H9 (cell line): ENCODE measurements around the gene PCF11. TPM values are rescaled to one million over a fixed set of nuclear protein-coding genes. Genes with fewer than 3 reads are reported as not detected.

Source experiments
- DNase-seq: peaks from one replicate; pipeline ENCODE4 v3.0.0-alpha.2; 2017
- H2AFZ ChIP-seq: one replicate; pipeline ENCODE4 v1.6.1; 2013; ENCODE audit warnings: mild to moderate bottlenecking, low read length, control low read depth, moderate library complexity
- H2AK5ac ChIP-seq: 2 replicates; pipeline ENCODE4 v1.6.1; 2013; ENCODE audit warnings: low read length, control low read depth, mixed read lengths; ENCODE audit not compliant: insufficient read length
- H2BK120ac ChIP-seq: one replicate; pipeline ENCODE4 v1.6.1; 2013; ENCODE audit warnings: low read depth, mild to moderate bottlenecking, low read length, control low read depth, inconsistent platforms; ENCODE audit not compliant: poor library complexity, severe bottlenecking
- H2BK12ac ChIP-seq: 2 replicates; pipeline ENCODE4 v1.6.1; 2013; ENCODE audit warnings: low read length, control low read depth, mixed read lengths, low read depth; ENCODE audit not compliant: insufficient read length
- H2BK15ac ChIP-seq: 2 replicates; pipeline ENCODE4 v1.6.1; 2013; ENCODE audit warnings: low read depth, low read length, control low read depth
- H2BK20ac ChIP-seq: one replicate; pipeline ENCODE4 v1.6.1; 2013; ENCODE audit warnings: low read depth, mild to moderate bottlenecking, low read length, control low read depth, inconsistent platforms; ENCODE audit not compliant: poor library complexity, severe bottlenecking
- H2BK5ac ChIP-seq: 2 replicates; pipeline ENCODE4 v1.6.1; 2013; ENCODE audit warnings: low read length, control low read depth, mixed read lengths; ENCODE audit not compliant: insufficient read length
- H3K14ac ChIP-seq: 2 replicates; pipeline ENCODE4 v1.6.1; 2013; ENCODE audit warnings: low read length, control low read depth; ENCODE audit not compliant: insufficient read depth
- H3K18ac ChIP-seq: 2 replicates; pipeline ENCODE4 v1.6.1; 2013; ENCODE audit warnings: low read depth, mild to moderate bottlenecking, mixed read lengths, low read length, control low read depth; ENCODE audit not compliant: insufficient read length
- H3K23ac ChIP-seq: 2 replicates; pipeline ENCODE4 v1.6.1; 2013; ENCODE audit warnings: low read length, control low read depth, mixed read lengths, low read depth; ENCODE audit not compliant: insufficient read length
- H3K23me2 ChIP-seq: 2 replicates; pipeline ENCODE4 v1.6.1; 2013; ENCODE audit warnings: low read depth, mild to moderate bottlenecking, mixed read lengths, low read length, control low read depth; ENCODE audit not compliant: insufficient read length, poor library complexity, severe bottlenecking
- H3K27ac ChIP-seq: 2 replicates; pipeline ENCODE4 v1.5.1; 2013; ENCODE audit warnings: low read length, control low read depth, mixed read lengths, low read depth; ENCODE audit not compliant: insufficient read length
- H3K27me3 ChIP-seq: 2 replicates; pipeline ENCODE4 v1.6.1; 2013; ENCODE audit warnings: low read length, control low read depth, inconsistent platforms; ENCODE audit not compliant: insufficient read depth
- H3K4ac ChIP-seq: 2 replicates; pipeline ENCODE4 v1.6.1; 2013; ENCODE audit warnings: low read depth, mild to moderate bottlenecking, control low read depth, inconsistent platforms, low read length, moderate library complexity
- H3K4me1 ChIP-seq: 2 replicates; pipeline ENCODE4 v1.6.1; 2013; ENCODE audit warnings: low read length, control low read depth, inconsistent platforms; ENCODE audit not compliant: insufficient read depth
- H3K4me2 ChIP-seq: 2 replicates; pipeline ENCODE4 v1.6.1; 2013; ENCODE audit warnings: low read length, control low read depth, mixed read lengths; ENCODE audit not compliant: insufficient read length, insufficient read depth
- H3K56ac ChIP-seq: 2 replicates; pipeline ENCODE4 v1.6.1; 2013; ENCODE audit warnings: low read depth, mild to moderate bottlenecking, mixed read lengths, low read length, control low read depth; ENCODE audit not compliant: insufficient read length
- H3K79me1 ChIP-seq: 2 replicates; pipeline ENCODE4 v1.6.1; 2013; ENCODE audit warnings: low read depth, mild to moderate bottlenecking, moderate library complexity, low read length, control low read depth, inconsistent platforms; ENCODE audit not compliant: insufficient read depth, poor library complexity, severe bottlenecking
- H3K79me2 ChIP-seq: 2 replicates; pipeline ENCODE4 v1.6.1; 2013; ENCODE audit warnings: low read length, control low read depth, inconsistent platforms; ENCODE audit not compliant: insufficient read depth
- H3K9ac ChIP-seq: 2 replicates; pipeline ENCODE4 v1.6.1; 2013; ENCODE audit warnings: low read length, control low read depth, mixed read lengths; ENCODE audit not compliant: insufficient read length; ENCODE audit errors: extremely low read depth
- H3K9me3 ChIP-seq: one replicate; pipeline ENCODE4 v1.6.1; 2013; ENCODE audit warnings: low read depth, low read length, inconsistent platforms; ENCODE audit not compliant: control insufficient read depth
- H3T11ph ChIP-seq: one replicate; pipeline ENCODE4 v1.6.1; 2013; ENCODE audit warnings: mild to moderate bottlenecking, low read length, control low read depth, inconsistent platforms
- H4K20me1 ChIP-seq: one replicate; pipeline ENCODE4 v1.6.1; 2013; ENCODE audit not compliant: control insufficient read depth, insufficient read length, insufficient read depth
- H4K5ac ChIP-seq: 2 replicates; pipeline ENCODE4 v1.6.1; 2013; ENCODE audit warnings: low read depth, mild to moderate bottlenecking, mixed read lengths, low read length, control low read depth; ENCODE audit not compliant: insufficient read length
- H4K8ac ChIP-seq: replicated peaks from 2 replicates; pipeline ENCODE4 v1.6.1; 2013; ENCODE audit warnings: low read length, control low read depth, mixed read lengths, low read depth; ENCODE audit not compliant: insufficient read length
- H4K91ac ChIP-seq: 2 replicates; pipeline ENCODE4 v1.6.1; 2013; ENCODE audit warnings: low read depth, mild to moderate bottlenecking, moderate library complexity, mixed read lengths, low read length, control low read depth; ENCODE audit not compliant: insufficient read length
- H3K27ac Mint-ChIP-seq, 3 experiments: 2 replicates in 2 of 3; 3 replicates in 1 of 3; pipeline ENCODE4 v1.8.0; 2020 to 2021; ENCODE audit warnings: mixed read lengths in 3 of 3, mild to moderate bottlenecking in 1 of 3, moderate library complexity in 1 of 3
- H3K27me3 Mint-ChIP-seq: 2 replicates; pipeline ENCODE4 v1.8.0; 2021; ENCODE audit warnings: low read depth, mild to moderate bottlenecking, moderate library complexity, mixed read lengths
- H3K36me3 Mint-ChIP-seq, 3 experiments: 2 replicates in 2 of 3; 3 replicates in 1 of 3; pipeline ENCODE4 v1.8.0; 2020 to 2021; ENCODE audit warnings: low read depth in 3 of 3, mixed read lengths in 3 of 3; ENCODE audit not compliant: insufficient read depth in 1 of 3
- H3K4me1 Mint-ChIP-seq, 2 experiments: 2 replicates each; pipeline ENCODE4 v1.8.0; 2020; ENCODE audit warnings: mixed read lengths in 2 of 2
- H3K4me3 Mint-ChIP-seq, 2 experiments: 2 replicates in 1 of 2; 3 replicates in 1 of 2; pipeline ENCODE4 v1.8.0; 2020 to 2021; ENCODE audit warnings: mild to moderate bottlenecking in 2 of 2, mixed read lengths in 2 of 2, moderate library complexity in 1 of 2
- H3K9me3 Mint-ChIP-seq, 2 experiments: 2 replicates in 1 of 2; 3 replicates in 1 of 2; pipeline ENCODE4 v1.8.0; 2020; ENCODE audit warnings: mild to moderate bottlenecking in 2 of 2, mixed read lengths in 2 of 2, moderate library complexity in 1 of 2
- WGBS: extraction: QIAGEN DNeasy Blood & Tissue Kit; methylation state at CpG from one replicate; pipeline ENCODE4 v1.1.7; 2013; ENCODE audit warnings: missing lambda C conversion rate, low lambda C conversion rate, mixed read lengths; ENCODE audit not compliant: insufficient read length; ENCODE audit errors: extremely low coverage; 5-methylcytosine and 5-hydroxymethylcytosine counted together
- total RNA-seq: library from RNA; stranded (reverse); gene quantifications from 2 replicates; pipeline ENCODE4 v1.2.1, GENCODE V29; 2021
- TF ChIP-seq, protein P1 (sequence below): fragments of 200-600 bp; sonication (generic); conservative IDR thresholded peaks from 3 replicates; pipeline ENCODE4 v1.8.0; 2021; ENCODE audit warnings: antibody characterized with exemption, mild to moderate bottlenecking

PCF11 gene
- total RNA-seq, 1 experiment from 2014 or later = 50.9 TPM

DNA sequence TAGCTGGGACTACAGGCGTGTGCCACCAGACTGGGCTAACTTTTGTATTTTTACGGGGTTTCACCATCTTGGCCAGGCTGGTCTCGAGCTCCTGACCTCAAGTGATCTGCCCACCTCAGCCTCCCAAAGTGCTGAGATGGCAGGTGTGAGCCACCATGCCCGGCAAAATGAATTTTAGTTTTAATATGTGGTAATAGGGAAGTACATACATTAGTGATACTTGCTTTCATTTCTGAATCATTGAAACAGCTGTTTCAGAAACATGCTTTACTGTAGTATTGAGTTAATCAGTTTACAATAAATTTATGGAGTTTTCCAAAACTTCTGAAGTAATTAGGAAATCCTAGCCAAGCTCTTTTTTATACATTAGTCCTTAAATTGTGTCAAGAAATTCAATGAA, 15.6 kb downstream of the PCF11 start:
- Mint-ChIP-seq H3K9me3 (no peaks in the 10 kb centered on the region; a peak in 1 of 5 replicates), H3K36me3 (peaks cover 35 to 80% (median 70%) of the 10 kb centered on the region in 3 experiments), H3K27ac (no peak overlapping the region), H3K27me3 (no peaks in the 10 kb centered on the region), H3K4me3 (no peak overlapping the region), H3K4me1 (peaks cover 15 to 19% of the 10 kb centered on the region in 2 experiments)
- no peaks in the 10 kb centered on the region for H3K9me3 ChIP-seq
- no peak overlapping the region for H2AFZ ChIP-seq
- no peak overlapping the region for H3K4me2 ChIP-seq
- no peak overlapping the region for H3K56ac ChIP-seq
- no peak overlapping the region for H2BK15ac ChIP-seq
- no CpG with 5 or more reads among the region's 4 CpGs for WGBS
- H4K8ac ChIP-seq = no peak overlapping the region
- H3K27ac ChIP-seq = no peak overlapping the region
- no peak overlapping the region for H3K14ac ChIP-seq
- no peak overlapping the region for H4K91ac ChIP-seq
- H4K20me1 ChIP-seq = no peaks in the 10 kb centered on the region
- H3K27me3 ChIP-seq = no peaks in the 10 kb centered on the region
- no peak for DNase-seq
- no peak overlapping the region for H2BK5ac ChIP-seq
- H3K79me1 ChIP-seq = peaks cover 7% of the 10 kb centered on the region
- no peak overlapping the region for H3T11ph ChIP-seq
- no peaks in the 10 kb centered on the region for H3K23me2 ChIP-seq
- H2AK5ac ChIP-seq = no peak overlapping the region
- no peak overlapping the region for H3K18ac ChIP-seq
- H2BK20ac ChIP-seq = no peak overlapping the region
- no peak overlapping the region for H3K9ac ChIP-seq
- peaks cover 15% of the 10 kb centered on the region; the same call in 1 of the 2 replicates for H3K79me2 ChIP-seq
- TF ChIP-seq, protein P1, sequence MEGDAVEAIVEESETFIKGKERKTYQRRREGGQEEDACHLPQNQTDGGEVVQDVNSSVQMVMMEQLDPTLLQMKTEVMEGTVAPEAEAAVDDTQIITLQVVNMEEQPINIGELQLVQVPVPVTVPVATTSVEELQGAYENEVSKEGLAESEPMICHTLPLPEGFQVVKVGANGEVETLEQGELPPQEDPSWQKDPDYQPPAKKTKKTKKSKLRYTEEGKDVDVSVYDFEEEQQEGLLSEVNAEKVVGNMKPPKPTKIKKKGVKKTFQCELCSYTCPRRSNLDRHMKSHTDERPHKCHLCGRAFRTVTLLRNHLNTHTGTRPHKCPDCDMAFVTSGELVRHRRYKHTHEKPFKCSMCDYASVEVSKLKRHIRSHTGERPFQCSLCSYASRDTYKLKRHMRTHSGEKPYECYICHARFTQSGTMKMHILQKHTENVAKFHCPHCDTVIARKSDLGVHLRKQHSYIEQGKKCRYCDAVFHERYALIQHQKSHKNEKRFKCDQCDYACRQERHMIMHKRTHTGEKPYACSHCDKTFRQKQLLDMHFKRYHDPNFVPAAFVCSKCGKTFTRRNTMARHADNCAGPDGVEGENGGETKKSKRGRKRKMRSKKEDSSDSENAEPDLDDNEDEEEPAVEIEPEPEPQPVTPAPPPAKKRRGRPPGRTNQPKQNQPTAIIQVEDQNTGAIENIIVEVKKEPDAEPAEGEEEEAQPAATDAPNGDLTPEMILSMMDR = no peak
- no peak overlapping the region for H4K5ac ChIP-seq
- H3K4me1 ChIP-seq = no peaks in the 10 kb centered on the region
- H2BK120ac ChIP-seq = no peak overlapping the region
- no peak overlapping the region for H2BK12ac ChIP-seq
- no peak overlapping the region for H3K23ac ChIP-seq
- no peak overlapping the region for H3K4ac ChIP-seq
